Measurements from ENCODE around the gene WDR26.
"Not testable (repeated sequence)": the region's sequence is repeated elsewhere in the genome, so short reads cannot be mapped to it uniquely, and the experiment has no call there.

The WDR26 gene

DNA sequence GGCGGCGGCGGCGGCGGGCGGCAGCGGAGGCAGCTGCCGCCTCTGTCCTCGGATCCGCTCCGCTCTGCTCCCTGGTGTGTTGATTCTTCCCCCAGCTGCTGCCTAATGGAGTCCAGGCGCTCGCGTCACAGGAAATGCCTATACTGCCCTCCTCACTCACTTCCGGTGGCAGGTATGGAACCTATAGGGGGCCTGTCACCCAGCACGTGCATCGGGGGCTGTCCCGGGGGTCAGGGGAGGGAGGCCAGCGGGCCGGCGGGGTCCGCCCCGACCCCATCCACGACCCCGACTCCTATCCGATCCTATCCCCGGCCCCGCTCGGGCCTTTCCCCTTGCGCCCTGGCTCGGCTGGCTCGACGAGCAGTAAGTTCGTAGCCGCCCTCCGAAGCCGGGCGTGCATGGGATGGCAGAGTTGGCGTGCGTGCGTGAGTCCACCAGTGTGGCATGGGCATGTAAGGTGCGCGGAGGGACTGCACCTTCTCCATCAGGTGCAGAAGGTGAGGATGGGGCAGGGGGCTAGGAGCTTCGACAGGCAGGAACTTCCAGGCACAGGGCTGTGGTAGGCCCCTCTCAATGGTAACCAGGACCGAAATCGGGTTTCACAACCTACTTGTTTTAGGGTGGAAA, at the start of gene WDR26:
TSS of gene WDR26 (minus strand) at position 107 of the 627 bp plus-strand sequence.
- peak; percentile 85 for DNase-seq

DNA sequence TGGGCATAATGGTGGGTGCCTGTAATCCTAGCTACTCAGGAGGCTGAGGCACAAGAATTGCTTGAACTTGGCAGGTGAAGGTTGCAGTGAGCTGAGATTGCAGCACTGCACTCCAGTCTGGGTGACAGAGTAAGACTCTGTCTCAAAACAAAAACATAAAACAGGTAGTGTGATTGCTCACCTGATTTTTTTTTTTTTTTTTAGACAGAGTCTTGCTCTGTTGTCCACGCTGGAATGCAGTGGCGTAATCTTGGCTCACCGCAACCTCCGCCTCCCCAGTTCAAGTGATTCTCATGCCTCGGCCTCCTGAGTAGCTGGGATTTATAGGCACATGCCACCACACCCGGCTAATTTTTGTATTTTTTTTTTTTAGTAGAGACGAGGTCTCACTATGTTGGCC, 48.6 kb upstream of the WDR26 start:
- not testable (repeated sequence) for DNase-seq

- DNase-seq, result peak; percentile 5
These were observed 48.0 kb upstream of the WDR26 start for GRCh38 chr1:224482619-224483018.

DNA sequence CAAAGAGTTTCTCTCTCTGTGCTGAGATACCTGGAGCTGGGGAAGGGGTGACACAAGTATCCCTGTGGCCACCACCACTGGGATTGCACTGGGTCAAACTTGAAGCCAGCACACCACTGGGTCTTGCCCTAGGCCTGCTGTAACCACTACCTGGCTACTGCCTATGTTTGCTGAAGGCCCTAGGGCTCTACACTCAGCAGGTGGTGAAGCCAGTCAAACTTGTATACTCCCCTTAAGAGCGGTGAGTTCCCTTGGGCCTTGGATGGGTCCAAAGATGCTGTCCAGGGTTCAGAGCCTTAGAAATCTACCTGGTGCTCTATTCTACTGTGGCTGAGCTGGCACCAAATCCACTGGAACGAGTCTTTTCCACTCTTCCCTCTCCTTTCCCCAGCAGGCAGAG, 47.0 kb upstream of the WDR26 start:
- DNase-seq, result no peak

DNA sequence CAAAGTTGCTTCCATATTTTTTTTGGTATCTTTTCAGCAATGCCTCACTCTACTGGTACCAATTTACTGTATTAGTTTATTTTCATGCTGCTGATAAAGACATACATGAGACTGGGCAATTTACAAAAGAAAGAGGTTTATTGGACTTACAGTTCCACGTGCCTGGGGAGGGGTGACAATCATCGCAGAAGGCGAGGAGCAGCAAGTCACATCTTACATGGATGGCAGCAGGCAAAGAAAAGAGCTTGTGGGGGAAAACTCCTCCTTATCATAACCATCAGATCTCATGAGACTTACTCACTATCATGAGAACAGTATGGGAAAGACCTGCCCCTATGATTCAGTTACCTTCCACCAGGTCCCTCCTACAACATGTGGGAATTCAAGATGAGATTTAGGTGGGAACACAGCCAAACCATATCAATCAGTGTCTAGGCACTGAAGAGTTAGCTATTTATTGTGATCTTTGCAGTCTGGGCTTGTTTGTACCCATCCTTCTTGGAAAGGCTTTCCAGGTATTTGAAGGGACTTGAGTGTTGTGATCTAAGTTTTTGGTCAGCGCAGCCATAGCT, 46.4 kb upstream of the WDR26 start:
- not testable (repeated sequence) for DNase-seq

DNA sequence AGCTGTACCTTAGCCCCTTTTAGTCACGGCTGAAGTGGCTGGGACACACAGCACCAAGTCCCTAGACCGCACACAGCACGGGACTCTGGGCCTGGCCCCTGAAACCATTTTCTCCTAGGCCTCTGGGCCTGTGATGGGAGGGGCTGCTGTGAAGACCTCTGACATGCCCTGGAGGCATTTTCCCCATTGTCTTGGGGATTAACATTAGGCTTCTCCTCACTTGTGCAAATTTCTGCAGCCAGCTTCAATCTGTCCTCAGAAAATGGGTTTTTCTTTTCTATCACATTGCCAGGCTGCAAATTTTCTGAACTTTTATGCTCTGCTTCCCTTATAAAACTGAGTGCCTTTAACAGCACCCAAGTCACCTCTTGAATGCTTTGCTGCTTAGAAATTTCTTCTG, 45.6 kb upstream of the WDR26 start:
- not testable (repeated sequence) for DNase-seq

DNA sequence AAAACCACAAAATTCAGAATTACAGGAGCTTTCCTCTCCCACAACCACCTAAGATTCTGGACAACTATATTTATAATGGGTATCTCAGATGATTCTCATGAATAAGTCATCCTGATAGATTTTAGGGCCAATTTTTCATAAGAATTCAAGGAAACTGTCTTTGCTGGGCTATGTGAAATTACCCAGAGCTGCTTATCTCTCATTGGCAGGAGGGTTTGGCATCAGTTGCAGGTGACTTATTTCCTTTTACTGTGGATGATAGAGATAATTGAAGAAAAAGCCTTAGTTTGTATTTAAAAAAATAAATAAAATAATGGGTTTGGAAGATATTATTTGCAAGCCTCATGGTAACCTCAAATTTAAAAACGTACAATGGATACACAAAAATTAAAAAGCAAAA, 38.2 kb upstream of the WDR26 start:
- no peak for DNase-seq

- no peak for DNase-seq
These were observed 31.6 kb upstream of the WDR26 start for GRCh38 chr1:224466154-224466553.

DNA sequence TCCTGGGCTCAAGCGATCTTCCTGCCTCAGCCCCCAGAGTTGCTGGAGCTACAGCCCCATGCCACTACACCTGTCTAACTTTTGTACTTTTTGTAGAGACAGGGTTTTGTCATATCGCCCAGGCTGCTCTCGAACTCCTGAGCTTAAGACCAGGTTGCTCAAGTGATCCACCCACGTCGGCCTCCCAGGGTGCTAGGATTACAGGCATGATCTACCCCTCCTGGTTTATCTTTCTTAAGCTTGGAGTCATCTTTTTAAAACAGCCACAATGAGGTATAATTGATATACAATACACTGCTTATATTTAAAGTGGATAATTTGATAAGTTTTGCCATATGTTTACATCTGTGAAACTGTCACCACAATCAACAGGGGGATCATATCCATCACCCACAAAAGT, 25.4 kb upstream of the WDR26 start:
- no peak for DNase-seq

DNA sequence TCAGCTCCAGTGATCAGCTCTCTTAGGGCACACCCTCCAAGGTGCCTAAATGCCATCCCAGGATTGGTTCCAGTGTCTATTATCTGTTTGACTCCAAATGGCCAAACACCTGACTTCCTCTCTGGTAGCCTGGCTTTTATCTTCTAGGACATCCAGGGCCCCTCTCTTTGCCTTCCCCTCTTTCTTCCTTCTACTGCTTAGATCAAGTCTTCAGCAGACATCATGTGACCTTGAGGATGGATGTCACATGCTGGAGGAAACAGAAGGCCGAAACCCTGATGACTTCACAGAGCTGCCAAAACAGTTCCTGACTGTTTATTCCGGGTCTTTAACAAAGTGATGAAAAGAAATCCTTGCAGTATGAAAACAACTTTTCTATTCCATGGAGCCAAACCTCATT, 24.4 kb upstream of the WDR26 start:
- DNase-seq, result no peak

DNA sequence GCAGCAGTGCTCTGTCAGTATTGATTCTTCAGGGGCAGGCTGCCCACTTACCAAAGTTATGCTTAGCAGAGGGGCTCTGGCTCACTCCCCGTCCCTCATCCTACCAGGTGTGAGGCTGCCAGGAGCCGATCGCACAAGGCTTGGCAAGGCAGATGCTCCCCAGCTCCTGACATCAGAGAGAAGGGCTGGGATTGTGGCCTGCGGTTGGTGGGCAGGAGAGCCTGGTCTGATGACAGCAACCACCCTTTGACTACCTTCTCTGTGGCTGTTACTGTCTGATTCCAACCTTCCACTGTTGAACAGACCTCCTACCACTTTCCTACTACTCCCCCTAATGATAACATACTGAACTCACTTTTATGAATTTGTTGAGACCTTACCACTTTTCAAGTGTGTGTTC, 23.7 kb upstream of the WDR26 start:
- DNase-seq, result no peak

DNA sequence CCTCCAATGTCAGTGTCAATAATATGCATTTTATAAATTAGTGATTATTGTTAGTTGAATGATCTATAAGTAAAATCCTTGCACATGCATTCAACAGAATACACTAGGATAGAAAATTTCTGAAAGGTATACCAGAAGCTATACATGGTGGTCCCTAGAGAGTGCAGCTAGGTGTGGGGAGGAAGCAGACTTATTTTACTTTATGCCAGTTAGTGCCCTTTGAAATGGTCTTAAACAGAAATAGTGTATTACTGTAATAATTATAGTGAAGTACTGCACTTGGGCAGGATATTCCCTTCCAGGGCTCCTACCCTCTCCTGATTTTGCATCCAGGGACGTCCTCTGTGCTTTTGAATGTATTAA, 23.2 kb upstream of the WDR26 start:
- DNase-seq, result no peak

- DNase-seq, result no peak
These were observed 22.0 kb upstream of the WDR26 start for GRCh38 chr1:224456637-224456953.

DNA sequence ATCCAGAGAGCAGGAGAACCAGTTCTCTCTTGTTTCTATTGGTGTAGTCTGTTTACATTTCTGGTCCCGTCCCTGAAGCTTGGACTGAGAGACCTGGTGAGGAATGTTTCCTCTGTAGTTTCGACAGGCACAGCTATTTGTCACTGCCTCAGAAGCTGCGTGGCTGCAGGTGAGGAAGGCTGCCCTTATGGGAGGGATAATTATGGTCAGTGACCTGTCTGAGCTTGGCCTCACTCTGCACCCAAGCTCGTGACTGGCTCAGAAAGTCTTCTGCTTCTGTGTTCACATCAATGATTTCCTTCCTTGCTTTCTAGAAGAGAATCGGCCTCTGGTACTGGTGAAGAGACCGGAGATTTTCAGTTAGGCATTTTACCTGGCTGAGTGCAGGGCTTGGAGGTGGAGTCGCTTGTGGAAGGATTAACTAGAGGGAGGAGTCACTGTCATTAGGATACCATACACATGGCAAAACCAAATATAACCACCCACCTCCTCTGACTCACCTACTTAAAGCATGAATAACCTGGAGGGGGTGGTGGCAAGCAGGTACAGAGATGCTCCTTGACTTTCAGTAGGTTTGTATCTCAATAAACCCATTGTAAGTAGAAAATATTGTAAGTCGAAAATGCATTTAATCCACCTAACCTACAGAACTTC, 19.9 kb upstream of the WDR26 start:
- no peak for DNase-seq

GRCh38 chr1:224450561-224451350, 16.2 kb upstream of the WDR26 start:
- DNase-seq, result no peak

- no peak for DNase-seq
These were observed 15.6 kb upstream of the WDR26 start for GRCh38 chr1:224450159-224450558.

GRCh38 chr1:224448453-224449017, 13.9 kb upstream of the WDR26 start:
- DNase-seq, result no peak

GRCh38 chr1:224447971-224448370, 13.4 kb upstream of the WDR26 start:
- no peak for DNase-seq

GRCh38 chr1:224447251-224447650, 12.7 kb upstream of the WDR26 start:
- no peak for DNase-seq

- DNase-seq, result no peak
These were observed 4.4 kb upstream of the WDR26 start for GRCh38 chr1:224438989-224439388.

DNA sequence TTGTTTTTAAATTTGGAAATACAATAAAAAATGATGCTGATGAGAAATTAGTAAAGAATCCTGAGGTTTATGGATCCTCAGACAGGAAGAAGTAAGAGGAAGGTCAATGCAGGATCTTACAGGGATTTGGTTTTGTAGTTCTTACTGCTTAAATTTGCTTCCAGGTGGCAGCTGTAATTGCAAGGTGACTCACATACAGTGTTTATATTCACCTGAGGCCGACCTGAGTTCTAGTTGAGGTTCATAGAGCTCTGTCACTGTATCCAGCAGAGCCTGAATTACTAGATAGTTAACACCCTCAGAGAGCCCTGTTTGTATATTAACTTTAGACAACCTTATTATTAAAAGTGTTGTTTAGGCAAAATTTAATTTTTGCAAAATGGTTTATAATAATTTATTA, 1.4 kb upstream of the WDR26 start:
- no peak for DNase-seq

DNA sequence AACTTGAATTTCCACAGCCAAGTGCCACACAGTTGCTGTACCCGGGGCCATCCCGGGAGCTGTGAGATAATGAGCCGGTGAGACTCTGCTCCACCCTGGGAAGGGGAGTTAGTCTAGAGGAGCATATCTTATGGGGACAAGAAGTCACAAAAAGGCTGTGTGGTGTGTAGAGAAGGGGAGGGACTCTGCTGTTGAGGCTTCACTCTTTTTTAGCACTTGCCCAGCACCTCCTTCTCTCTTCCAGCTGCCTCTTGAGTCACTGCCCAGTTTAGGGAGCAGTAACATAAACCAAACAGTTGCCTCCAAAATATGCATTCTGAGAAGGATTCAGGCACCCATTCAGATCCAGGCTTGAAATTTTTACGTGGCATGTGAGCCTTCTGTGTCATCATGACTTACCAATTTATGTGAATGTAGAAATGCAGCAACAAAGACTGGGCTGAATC, 744 bp upstream of the WDR26 start:
- no peak for DNase-seq

Measured in NCI-H1105 treated with DMSO at 0.1 percent for 48 hours (cell line).